Suprapubic skin (tissue), 3 donors: Measurements from ENCODE around the gene IL11RA.

ENCODE experiments used
- EP300 ChIP-seq: sonication (generic); formaldehyde crosslinking; IDR thresholded peaks from one replicate; pipeline ENCODE4 v1.6.1; 2017; ENCODE audit warnings: antibody characterized with exemption
- TF ChIP-seq, protein P1 (sequence below), 2 donors: fragments of 200-600 bp in 1 of 2; fragments of 450-650 bp in 1 of 2; sonication (generic) in 1 of 2; IDR thresholded peaks; one replicate each; pipeline ENCODE4 v1.5.1; 2016 to 2019; ENCODE audit warnings: antibody characterized with exemption in 2 of 2, mild to moderate bottlenecking in 1 of 2, moderate library complexity in 1 of 2

DNA sequence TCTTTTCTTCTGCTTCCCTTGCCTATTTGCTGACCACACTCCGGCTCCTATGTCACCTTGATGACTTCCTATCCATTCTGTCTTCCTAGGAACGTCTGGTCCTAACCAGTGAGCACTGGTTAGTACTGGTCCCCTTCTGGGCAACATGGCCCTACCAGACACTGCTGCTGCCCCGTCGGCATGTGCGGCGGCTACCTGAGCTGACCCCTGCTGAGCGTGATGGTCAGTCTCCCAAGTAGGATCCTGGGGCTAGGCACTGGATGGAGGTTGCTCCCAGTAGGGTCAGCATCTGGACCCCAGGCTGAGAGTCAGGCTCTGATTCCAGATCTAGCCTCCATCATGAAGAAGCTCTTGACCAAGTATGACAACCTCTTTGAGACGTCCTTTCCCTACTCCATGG lies 3.3 kb upstream of the IL11RA start:
- TF ChIP-seq EP300 = no peak
- TF ChIP-seq, protein P1, sequence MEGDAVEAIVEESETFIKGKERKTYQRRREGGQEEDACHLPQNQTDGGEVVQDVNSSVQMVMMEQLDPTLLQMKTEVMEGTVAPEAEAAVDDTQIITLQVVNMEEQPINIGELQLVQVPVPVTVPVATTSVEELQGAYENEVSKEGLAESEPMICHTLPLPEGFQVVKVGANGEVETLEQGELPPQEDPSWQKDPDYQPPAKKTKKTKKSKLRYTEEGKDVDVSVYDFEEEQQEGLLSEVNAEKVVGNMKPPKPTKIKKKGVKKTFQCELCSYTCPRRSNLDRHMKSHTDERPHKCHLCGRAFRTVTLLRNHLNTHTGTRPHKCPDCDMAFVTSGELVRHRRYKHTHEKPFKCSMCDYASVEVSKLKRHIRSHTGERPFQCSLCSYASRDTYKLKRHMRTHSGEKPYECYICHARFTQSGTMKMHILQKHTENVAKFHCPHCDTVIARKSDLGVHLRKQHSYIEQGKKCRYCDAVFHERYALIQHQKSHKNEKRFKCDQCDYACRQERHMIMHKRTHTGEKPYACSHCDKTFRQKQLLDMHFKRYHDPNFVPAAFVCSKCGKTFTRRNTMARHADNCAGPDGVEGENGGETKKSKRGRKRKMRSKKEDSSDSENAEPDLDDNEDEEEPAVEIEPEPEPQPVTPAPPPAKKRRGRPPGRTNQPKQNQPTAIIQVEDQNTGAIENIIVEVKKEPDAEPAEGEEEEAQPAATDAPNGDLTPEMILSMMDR (IDR thresholded peaks at IDR 0.05) = no peak
